Endothelial cell of umbilical vein (primary cell): Measurements from ENCODE around the gene NPIPB6. TPM values are rescaled to one million over a fixed set of nuclear protein-coding genes. Genes with fewer than 3 reads are reported as not detected.

Source experiments
- BruUV-seq: library from RNA; stranded (reverse); fragments of 400-500 nt; replicated peaks from 2 replicates; lab custom pipeline; 2021; lab: Mats Ljungman, UMichigan
- CTCF ChIA-PET: fragments of 300-600, 350-600 bp; sonication (Branson Sonifier 250); formaldehyde crosslinking; loops from one replicate; lab custom pipeline; 2021; ENCODE audit warnings: antibody characterized with exemption, inconsistent platforms; lab: Charles Lee
- POLR2A ChIA-PET: fragments of 300-600, 350-600 bp; sonication (Branson Sonifier 250); formaldehyde crosslinking; loops from one replicate; lab custom pipeline; 2021; ENCODE audit warnings: antibody characterized with exemption, inconsistent platforms; lab: Charles Lee
- DNase-seq: peaks from one replicate; pipeline ENCODE4 v3.0.0-alpha.2; 2011; ENCODE audit warnings: low read depth, low spot score
- FAIRE-seq: peaks from 2 replicates; lab custom pipeline; 2011; peaks lifted over from hg19 to GRCh38; lab: Jason Lieb, UNC
- H2AFZ ChIP-seq: 2 replicates; pipeline ENCODE4 v1.6.0; 2012; ENCODE audit warnings: low read depth, low read length, control low read depth, inconsistent platforms
- H3K27ac ChIP-seq: 2 replicates; pipeline ENCODE4 v1.5.1; 2011; ENCODE audit warnings: low read depth, mild to moderate bottlenecking, control low read depth, low read length, moderate library complexity; ENCODE audit not compliant: insufficient read depth
- H3K27me3 ChIP-seq, 2 experiments: 2 replicates each; pipeline versions ENCODE4 v1.6.0 to v1.6.1; 2011; ENCODE audit warnings: low read length in 2 of 2, mixed read lengths in 1 of 2; ENCODE audit not compliant: control insufficient read depth in 2 of 2, insufficient read depth in 2 of 2
- H3K36me3 ChIP-seq, 2 experiments: 2 replicates in 1 of 2; 3 replicates in 1 of 2; pipeline ENCODE4 v1.5.1; 2011; ENCODE audit warnings: low read length in 2 of 2, mild to moderate bottlenecking in 1 of 2, moderate library complexity in 1 of 2; ENCODE audit not compliant: control insufficient read depth in 2 of 2, insufficient read depth in 2 of 2; ENCODE audit errors: extremely low read depth in 1 of 2
- H3K4me1 ChIP-seq: 3 replicates; pipeline ENCODE4 v1.5.1; 2011; ENCODE audit warnings: mild to moderate bottlenecking, low read length; ENCODE audit not compliant: control insufficient read depth, insufficient read depth; ENCODE audit errors: extremely low read depth
- H3K4me2 ChIP-seq: 2 replicates; pipeline ENCODE4 v1.6.1; 2011; ENCODE audit warnings: low read length, control low read depth, mixed read lengths; ENCODE audit not compliant: insufficient read depth
- H3K4me3 ChIP-seq, 3 experiments: fragments of 200-600 bp in 1 of 3; sonication (generic), shearing (Covaris generic) in 1 of 3; replicated peaks in 1 of 3; 2 replicates each; pipeline ENCODE4 v1.5.1; 2011 to 2016; ENCODE audit warnings: control low read depth in 3 of 3, low read length in 3 of 3, mild to moderate bottlenecking in 2 of 3, inconsistent platforms in 1 of 3, low read depth in 1 of 3, moderate library complexity in 1 of 3; ENCODE audit not compliant: insufficient read depth in 1 of 3
- H3K79me2 ChIP-seq: 2 replicates; pipeline ENCODE4 v1.6.0; 2012; ENCODE audit warnings: low read length, inconsistent platforms; ENCODE audit not compliant: control insufficient read depth, insufficient read depth
- H3K9ac ChIP-seq: replicated peaks from 2 replicates; pipeline ENCODE3; 2011; ENCODE audit warnings: low read length, control low read depth; ENCODE audit not compliant: insufficient read depth; ENCODE audit errors: extremely low read depth
- H3K9me1 ChIP-seq: replicated peaks from 3 replicates; pipeline ENCODE4 v1.6.0; 2011; ENCODE audit warnings: mild to moderate bottlenecking, low read length; ENCODE audit not compliant: control insufficient read depth, insufficient read depth; ENCODE audit errors: extremely low read depth
- H3K9me3 ChIP-seq: replicated peaks from 2 replicates; pipeline ENCODE4 v1.5.1; 2012; ENCODE audit warnings: low read length, inconsistent platforms; ENCODE audit not compliant: control insufficient read depth, insufficient read depth
- H4K20me1 ChIP-seq: replicated peaks from 2 replicates; pipeline ENCODE3; 2011; ENCODE audit warnings: mild to moderate bottlenecking, low read length; ENCODE audit not compliant: control insufficient read depth, insufficient read depth; ENCODE audit errors: extremely low read depth
- CTCF ChIP-seq, 2 donors: IDR thresholded peaks; 1 replicate in 1 of 2; 2 replicates in 1 of 2; pipeline ENCODE4 v1.5.1; 2011; ENCODE audit warnings: low read length in 2 of 2, mild to moderate bottlenecking in 2 of 2, moderate library complexity in 2 of 2, control low read depth in 1 of 2, inconsistent platforms in 1 of 2, low read depth in 1 of 2; ENCODE audit not compliant: insufficient read depth in 1 of 2; ENCODE audit errors: extremely low read depth in 1 of 2
- EZH2 ChIP-seq: IDR thresholded peaks from 2 replicates; pipeline ENCODE4 v1.6.1; 2012; ENCODE audit warnings: borderline replicate concordance, low read depth, mild to moderate bottlenecking, moderate library complexity, low read length, inconsistent platforms; ENCODE audit not compliant: severe bottlenecking
- FOS ChIP-seq: IDR thresholded peaks from 2 replicates; pipeline ENCODE4 v1.6.1; 2011; ENCODE audit warnings: mild to moderate bottlenecking, low read length, moderate library complexity, borderline replicate concordance; ENCODE audit not compliant: insufficient read depth
- GATA2 ChIP-seq: IDR thresholded peaks from 2 replicates; pipeline ENCODE4 v1.7.0; 2011; ENCODE audit warnings: low read depth, mild to moderate bottlenecking, moderate library complexity, mixed read lengths, low read length; ENCODE audit not compliant: insufficient read length, insufficient read depth
- JUN ChIP-seq: IDR thresholded peaks from 2 replicates; pipeline ENCODE4 v1.6.1; 2011; ENCODE audit warnings: borderline replicate concordance, low read depth; ENCODE audit not compliant: insufficient read length, insufficient read depth
- MAX ChIP-seq: IDR thresholded peaks from 2 replicates; pipeline ENCODE4 v1.6.1; 2011; ENCODE audit not compliant: insufficient read depth, insufficient read length
- MYC ChIP-seq: IDR thresholded peaks from one replicate; pipeline ENCODE4 v1.6.1; 2011; ENCODE audit warnings: mild to moderate bottlenecking, low read depth, low read length
- POLR2A ChIP-seq: IDR thresholded peaks from 2 replicates; pipeline ENCODE4 v1.6.1; 2012; ENCODE audit warnings: low read depth, mild to moderate bottlenecking, control low read depth, low read length
- POLR2AphosphoS5 ChIP-seq: IDR thresholded peaks from 2 replicates; pipeline ENCODE4 v1.6.1; 2012; ENCODE audit warnings: low read depth, mild to moderate bottlenecking, control low read depth, low read length, moderate library complexity; ENCODE audit not compliant: insufficient read depth
- dilution Hi-C: fragments of 300-500 bp; cut with MboI; formaldehyde crosslinking; loops from one replicate; pipeline ENCODE4 v1.15.0; 2019; ENCODE audit warnings: low sequenced_read_pairs; ENCODE audit not compliant: extremely low pct_ligation_motif_present
- intact Hi-C: fragments of 100-400 bp; cut with micrococcal nuclease; formaldehyde crosslinking; loops from one replicate; pipeline ENCODE4 v1.10.0; 2022
- polyA plus RNA-seq, 4 experiments: library from polyadenylated mRNA; depleted of rRNA in 3 of 4; stranded (reverse) in 3 of 4; unstranded in 1 of 4; fragments of >200 nt; gene quantifications; 2 replicates each; pipeline versions ENCODE4 v1.2.1 to v1.2.3, GENCODE V29; 2011 to 2012; ENCODE audit warnings: missing spikeins in 1 of 4
- total RNA-seq: library from RNA; stranded (reverse); gene quantifications from 2 replicates; pipeline ENCODE4 v1.2.3, GENCODE V29; 2021

Gene NPIPB6
- total and polyA plus RNA-seq, 2 donors (not counting 3 experiments of a cell fraction or from before 2014, with no cell fraction given), result 5.0 TPM; not detected in 1

GRCh38 chr16:28297308-28297707, 66.0 kb downstream of the NPIPB6 start:
- CTCF ChIA-PET, result interaction anchor here (0.8 to 1.1 kb wide), 3 partner anchors 16 to 20 kb away, joined by 3 read pairs; no protein-coding TSS in a partner anchor
- no TSS peak for BruUV-seq
- no peak overlapping the region for H3K9ac ChIP-seq
- H4K20me1 ChIP-seq, result no peaks in the 10 kb centered on the region
- H3K79me2 ChIP-seq, result no peaks in the 10 kb centered on the region
- TF ChIP-seq POLR2A (no peak), JUN (no peak), CTCF (IDR thresholded peaks at IDR 0.05; ENCODE audit: extremely low read depth in 1 of 2, insufficient read depth in 1 of 2, low read depth in 1 of 2, low read length in 2 of 2) (no peak), POLR2AphosphoS5 (no peak), MAX (no peak), GATA2 (no peak), MYC (no peak), FOS (no peak), EZH2 (no peak)
- dilution Hi-C loops (no loop called here), intact Hi-C loops (no loop called here)
- no peak overlapping the region for H3K27ac ChIP-seq
- H3K4me3 ChIP-seq, result no peak overlapping the region
- no peaks in the 10 kb centered on the region for H3K9me3 ChIP-seq
- peaks cover 12 to 15% of the 10 kb centered on the region in 2 experiments for H3K27me3 ChIP-seq
- no peaks in the 10 kb centered on the region for H3K9me1 ChIP-seq
- FAIRE-seq (no peak), DNase-seq (no peak)
- H2AFZ ChIP-seq, result no peak overlapping the region
- H3K4me2 ChIP-seq, result no peak overlapping the region
- peaks cover 5% of the 10 kb centered on the region for H3K4me1 ChIP-seq
- no peaks in the 10 kb centered on the region for H3K36me3 ChIP-seq
- POLR2A ChIA-PET, result no interaction called here
